ENCODE results near the gene ENO1.
A peak's percentile ranks its signal among the peaks of the same experiment; 100 is the strongest.

Gene ENO1

DNA sequence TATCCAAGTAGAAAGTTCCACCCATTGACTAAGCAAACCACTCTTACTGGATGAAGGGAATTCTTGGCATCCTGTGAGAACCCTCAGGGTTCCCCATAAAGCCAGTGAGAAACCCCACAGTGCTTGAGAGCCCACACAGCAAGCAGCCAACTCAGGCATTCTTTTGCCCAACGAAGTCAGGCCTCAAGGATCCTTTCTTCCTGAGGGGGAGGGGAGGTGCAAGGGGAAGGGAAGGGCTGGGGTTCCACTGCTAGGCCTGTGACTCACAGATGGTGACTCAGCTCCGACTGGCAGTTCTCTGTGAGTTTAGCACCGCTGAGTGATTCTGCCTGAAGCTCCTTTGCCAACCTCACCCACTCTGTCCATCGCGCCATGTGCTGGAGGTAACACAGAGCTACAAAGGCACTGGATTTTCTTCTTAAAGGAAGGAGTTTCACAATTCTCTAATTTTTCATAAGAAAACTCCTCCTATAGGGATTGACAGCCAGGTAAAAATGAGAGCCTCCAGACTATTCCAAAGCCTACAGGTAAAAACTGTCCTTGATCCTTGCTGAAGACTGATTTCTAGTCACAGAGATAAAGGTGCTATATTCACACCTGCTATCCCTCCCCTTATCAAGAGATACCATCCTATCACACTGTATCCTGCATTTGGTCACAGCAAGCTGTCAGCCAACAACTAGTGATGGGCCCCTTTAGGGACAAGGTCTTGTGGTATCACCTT is 4.8 kb downstream of the ENO1 start:
- TF ChIP-seq, protein P1, sequence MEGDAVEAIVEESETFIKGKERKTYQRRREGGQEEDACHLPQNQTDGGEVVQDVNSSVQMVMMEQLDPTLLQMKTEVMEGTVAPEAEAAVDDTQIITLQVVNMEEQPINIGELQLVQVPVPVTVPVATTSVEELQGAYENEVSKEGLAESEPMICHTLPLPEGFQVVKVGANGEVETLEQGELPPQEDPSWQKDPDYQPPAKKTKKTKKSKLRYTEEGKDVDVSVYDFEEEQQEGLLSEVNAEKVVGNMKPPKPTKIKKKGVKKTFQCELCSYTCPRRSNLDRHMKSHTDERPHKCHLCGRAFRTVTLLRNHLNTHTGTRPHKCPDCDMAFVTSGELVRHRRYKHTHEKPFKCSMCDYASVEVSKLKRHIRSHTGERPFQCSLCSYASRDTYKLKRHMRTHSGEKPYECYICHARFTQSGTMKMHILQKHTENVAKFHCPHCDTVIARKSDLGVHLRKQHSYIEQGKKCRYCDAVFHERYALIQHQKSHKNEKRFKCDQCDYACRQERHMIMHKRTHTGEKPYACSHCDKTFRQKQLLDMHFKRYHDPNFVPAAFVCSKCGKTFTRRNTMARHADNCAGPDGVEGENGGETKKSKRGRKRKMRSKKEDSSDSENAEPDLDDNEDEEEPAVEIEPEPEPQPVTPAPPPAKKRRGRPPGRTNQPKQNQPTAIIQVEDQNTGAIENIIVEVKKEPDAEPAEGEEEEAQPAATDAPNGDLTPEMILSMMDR (IDR thresholded peaks at IDR 0.05; ENCODE audit: unreplicated experiment in 3 of 3), result no peak
- Mint-ChIP-seq H3K36me3 (ENCODE audit: low read depth) (peaks cover 72% of the 10 kb centered on the region), H3K9me3 (no peaks in the 10 kb centered on the region), H3K4me1 (peaks cover 63% of the 10 kb centered on the region), H3K27ac (peak overlapping the region; percentile 46 to 79 (median 62)), H3K27me3 (ENCODE audit: low read depth) (no peaks in the 10 kb centered on the region), H3K4me3 (peak overlapping the region; percentile 25 to 46 (median 36))

DNA sequence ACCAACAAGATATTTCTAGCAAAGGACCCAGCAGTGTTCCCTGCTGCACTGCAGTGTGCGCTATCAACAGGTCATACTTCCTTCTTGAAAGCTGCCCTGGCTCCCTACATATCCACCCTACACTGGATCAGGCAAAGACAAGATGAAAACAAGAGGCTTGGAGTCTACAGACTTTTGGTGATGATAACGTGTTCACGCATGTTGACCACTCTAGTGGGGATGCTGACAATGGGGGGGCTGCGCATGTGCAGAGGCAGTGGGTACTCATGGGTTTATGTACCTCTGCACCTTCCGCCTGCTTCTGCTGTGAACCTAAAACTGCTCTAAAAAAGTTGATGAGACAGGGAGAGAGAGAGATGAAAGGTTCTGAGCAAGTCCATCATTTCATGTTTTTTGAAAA is 5.5 kb downstream of the ENO1 start:
- TF ChIP-seq, protein P1 (IDR thresholded peaks at IDR 0.05; ENCODE audit: unreplicated experiment in 3 of 3), result no peak
- H3K9me3 Mint-ChIP-seq, result no peaks in the 10 kb centered on the region
- H3K27ac Mint-ChIP-seq, result peak overlapping the region; percentile 9 to 79 (median 62)
- H3K27me3 Mint-ChIP-seq (ENCODE audit: low read depth), result no peaks in the 10 kb centered on the region
- peak overlapping the region; percentile 15 to 35 (median 23) for H3K4me3 Mint-ChIP-seq
- H3K4me1 Mint-ChIP-seq, result peaks cover 64% of the 10 kb centered on the region
- H3K36me3 Mint-ChIP-seq (ENCODE audit: low read depth), result peaks cover 76% of the 10 kb centered on the region

DNA sequence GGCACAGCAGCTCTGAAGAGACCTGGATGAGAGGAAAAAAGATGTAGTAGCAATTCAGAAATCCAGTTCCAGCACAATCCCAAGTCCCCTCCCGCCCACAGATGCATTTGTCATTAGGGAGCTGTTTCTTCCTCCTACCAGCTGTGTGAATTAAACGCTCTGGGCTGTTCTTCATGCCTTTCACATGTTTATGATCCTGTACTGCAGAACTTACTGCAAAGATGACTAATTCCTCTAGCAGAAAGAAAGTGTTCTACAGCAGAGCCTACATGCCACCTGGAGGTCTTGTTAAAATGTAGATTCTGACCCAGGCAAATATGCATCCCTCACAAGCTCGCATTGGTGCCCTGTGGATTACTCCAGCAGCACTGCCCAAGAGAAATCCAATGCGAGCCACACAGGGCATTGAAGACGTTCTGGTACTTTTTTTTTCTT is 6.5 kb downstream of the ENO1 start:
- no peaks in the 10 kb centered on the region for H3K9me3 Mint-ChIP-seq
- H3K27me3 Mint-ChIP-seq (ENCODE audit: low read depth), result no peaks in the 10 kb centered on the region
- H3K4me1 Mint-ChIP-seq, result peaks cover 68% of the 10 kb centered on the region
- H3K36me3 Mint-ChIP-seq (ENCODE audit: low read depth), result peaks cover 84% of the 10 kb centered on the region
- peak overlapping the region; percentile 16 to 93 (median 62) for H3K27ac Mint-ChIP-seq
- peak overlapping the region in 1 of 3 experiments; percentile 35 for H3K4me3 Mint-ChIP-seq
- TF ChIP-seq, protein P1 (IDR thresholded peaks at IDR 0.05; ENCODE audit: unreplicated experiment in 3 of 3), result no peak

DNA sequence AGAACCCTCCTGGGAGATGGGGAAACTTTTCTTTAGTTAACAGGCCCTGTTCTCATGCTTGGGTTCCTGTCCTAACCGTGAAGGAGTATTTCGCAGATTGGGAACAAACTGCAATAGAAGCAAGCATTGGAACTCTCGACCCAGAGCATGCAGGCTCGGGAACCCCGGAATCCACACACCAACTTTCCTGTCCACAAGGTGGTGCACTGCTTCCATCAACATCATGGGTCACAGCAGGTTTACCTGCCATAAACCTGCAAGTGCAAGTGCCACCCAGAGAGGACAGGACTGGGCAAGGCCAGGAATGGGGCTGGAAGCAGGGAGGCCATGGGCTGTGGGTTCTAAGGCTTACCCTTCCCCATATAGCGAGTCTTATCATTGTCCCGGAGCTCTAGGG is 6.9 kb downstream of the ENO1 start:
- H3K27ac Mint-ChIP-seq, result peak overlapping the region; percentile 73 to 93 (median 86)

DNA sequence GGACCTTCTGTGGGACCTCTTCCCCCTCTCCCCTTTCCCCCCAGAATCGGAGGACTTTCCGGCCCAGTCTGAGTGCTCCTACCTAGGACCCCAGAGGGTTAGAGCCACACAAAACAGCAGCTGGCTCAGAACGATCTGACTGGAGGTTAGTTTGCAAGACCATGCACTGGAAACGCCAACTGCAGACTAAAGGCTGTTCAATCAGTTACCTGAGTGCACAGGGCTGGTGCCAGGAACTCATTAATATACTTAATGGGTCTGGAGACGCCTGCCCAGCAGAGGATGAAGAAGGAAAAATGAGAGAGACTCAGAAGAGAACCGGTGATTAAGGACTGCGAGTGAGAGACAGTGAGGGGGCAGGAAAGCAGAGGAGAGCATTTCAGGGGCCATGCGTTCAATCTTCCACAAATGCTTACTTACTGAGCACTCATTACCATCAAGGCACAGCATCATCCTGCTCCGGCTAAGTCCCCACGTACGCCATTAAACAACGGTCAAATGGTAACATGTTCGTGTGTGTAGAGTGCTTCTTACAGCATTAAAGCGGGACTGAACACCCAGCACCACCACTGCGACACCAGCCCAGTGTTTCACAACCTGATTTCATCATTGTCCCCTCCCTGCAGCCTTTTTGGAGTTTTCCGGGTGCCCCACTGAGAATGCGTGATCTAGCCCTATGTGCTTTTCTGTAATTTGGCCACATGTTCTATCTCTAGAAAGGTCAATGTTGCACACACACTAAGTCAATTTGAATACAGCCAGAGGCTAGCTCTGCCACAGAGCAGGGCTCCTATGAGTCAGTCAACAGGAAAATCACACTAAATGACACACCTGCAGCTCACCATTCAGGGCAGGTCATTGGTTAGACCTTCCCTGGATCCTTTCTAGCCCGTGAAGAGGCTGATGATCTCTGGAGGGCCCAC is 7.6 kb downstream of the ENO1 start:
- H3K4me1 Mint-ChIP-seq, result peaks cover 68% of the 10 kb centered on the region
- no peaks in the 10 kb centered on the region for H3K9me3 Mint-ChIP-seq
- peaks cover 87% of the 10 kb centered on the region for H3K36me3 Mint-ChIP-seq (ENCODE audit: low read depth)
- no peaks in the 10 kb centered on the region for H3K27me3 Mint-ChIP-seq (ENCODE audit: low read depth)
- TF ChIP-seq, protein P1 (IDR thresholded peaks at IDR 0.05; ENCODE audit: unreplicated experiment in 3 of 3), result no peak
- peak overlapping the region; percentile 73 to 93 (median 86) for H3K27ac Mint-ChIP-seq
- H3K4me3 Mint-ChIP-seq, result peak overlapping the region; percentile 4 to 41 (median 17)

More for the DNA sequence above, 6.9 kb downstream of the ENO1 start:
- no peaks in the 10 kb centered on the region for H3K27me3 Mint-ChIP-seq (ENCODE audit: low read depth)
- H3K4me3 Mint-ChIP-seq, result peak overlapping the region in 2 of 3 experiments; percentile 17 to 35
- TF ChIP-seq, protein P1 (IDR thresholded peaks at IDR 0.05; ENCODE audit: unreplicated experiment in 3 of 3), result peak in 2 of 3 experiments; percentile 16 to 38
- no peaks in the 10 kb centered on the region for H3K9me3 Mint-ChIP-seq
- H3K4me1 Mint-ChIP-seq, result peaks cover 70% of the 10 kb centered on the region
- peaks cover 88% of the 10 kb centered on the region for H3K36me3 Mint-ChIP-seq (ENCODE audit: low read depth)
